ENCODE results near the gene CLEC4M.
"Not testable (repeated sequence)": the region's sequence is repeated elsewhere in the genome, so short reads cannot be mapped to it uniquely, and the experiment has no call there.

Gene CLEC4M

DNA sequence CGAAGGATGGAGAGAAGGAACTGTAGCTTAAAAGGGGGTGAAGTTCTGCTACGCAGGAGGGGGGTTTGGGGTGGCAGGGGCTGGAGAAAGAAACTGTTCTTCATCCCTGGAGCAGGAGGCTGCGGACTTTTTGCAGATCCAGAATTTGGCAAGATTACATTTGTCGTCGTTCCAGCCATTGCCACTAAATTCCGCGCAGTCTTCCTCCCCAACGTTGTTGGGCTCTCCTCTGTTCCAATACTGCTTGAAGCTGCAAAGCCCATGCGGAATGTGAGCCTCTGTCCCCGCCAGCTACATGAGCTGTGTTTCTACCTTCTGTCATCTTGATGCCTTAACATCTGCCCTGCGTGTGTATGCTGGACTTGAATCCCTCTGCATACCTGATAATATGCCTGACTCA is 20.1 kb upstream of the CLEC4M start:
- no peak for DNase-seq

- DNase-seq: no peak
These were observed 19.6 kb upstream of the CLEC4M start for GRCh38 chr19:7743425-7743841.

DNA sequence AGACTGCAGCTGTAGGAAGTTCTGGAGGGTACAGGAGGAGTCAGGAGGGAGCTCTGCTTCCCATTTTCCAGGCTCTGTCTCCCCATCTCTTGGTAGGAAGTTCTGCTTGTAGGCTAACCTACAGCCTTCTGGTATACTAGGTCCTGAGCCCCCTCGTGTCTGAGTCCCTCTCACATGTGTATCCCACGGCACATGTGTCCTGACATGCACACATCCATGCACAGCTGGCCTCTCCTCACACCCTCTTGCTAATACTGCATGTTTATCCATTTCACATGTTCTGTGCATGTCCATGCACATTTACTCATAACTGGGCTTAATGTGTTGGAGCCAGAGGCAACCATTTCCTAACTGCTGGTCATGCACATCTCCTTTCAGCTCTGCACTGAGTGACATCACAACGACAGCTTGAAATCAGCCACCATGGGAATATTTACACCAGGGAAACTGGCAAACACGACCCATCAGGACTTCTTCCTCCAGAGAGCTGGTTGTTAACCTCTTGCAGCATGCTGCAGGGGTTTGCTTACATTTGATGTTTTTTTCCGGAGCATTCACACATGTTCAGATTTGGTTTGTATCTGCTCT is 18.8 kb upstream of the CLEC4M start:
- no peak for DNase-seq

DNA sequence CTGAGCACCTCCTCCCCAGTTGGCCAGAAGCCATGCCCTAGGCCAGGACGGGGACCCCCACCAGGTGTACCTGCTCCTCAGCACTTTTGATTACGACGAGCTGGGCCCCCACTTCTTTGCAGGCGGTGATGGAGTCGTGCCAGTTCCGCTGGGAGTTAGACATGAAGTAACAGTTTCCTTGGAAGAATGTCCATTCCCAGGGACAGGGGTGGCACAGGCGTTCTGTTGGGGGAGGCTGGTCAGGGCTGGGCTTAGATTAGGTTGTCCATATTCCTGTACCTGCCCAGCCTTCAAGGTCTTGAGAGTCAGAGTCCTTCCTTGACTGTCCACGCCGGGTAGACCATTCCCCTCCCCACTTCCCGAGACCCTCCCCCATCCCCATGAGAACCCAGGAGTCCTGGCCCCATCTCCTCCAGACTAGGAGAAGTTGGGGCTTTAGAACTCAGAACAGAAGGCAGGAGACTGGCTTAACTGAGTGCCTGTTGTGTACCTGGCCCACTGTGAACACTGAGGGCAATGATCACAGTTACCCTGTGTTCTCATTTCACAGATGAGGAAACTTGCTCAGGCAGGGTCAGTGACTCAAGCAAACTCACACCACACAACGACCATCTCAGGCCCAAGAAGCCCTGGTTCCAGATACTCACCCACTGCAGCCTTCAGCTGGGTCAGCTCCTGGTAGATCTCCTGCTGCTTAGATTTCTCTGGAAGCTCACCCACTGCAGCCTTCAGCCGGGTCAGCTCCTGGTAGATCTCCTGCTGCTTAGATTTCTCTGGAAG is 18.0 kb upstream of the CLEC4M start:
- DNase-seq: no peak

- not testable (repeated sequence) for DNase-seq
These were observed 16.7 kb upstream of the CLEC4M start for GRCh38 chr19:7746306-7746705.

GRCh38 chr19:7746903-7747884 is 15.8 kb upstream of the CLEC4M start, which contains the start of gene CD209:
Gene CD209 (minus strand): TSS chr19:7747534. CDS start chr19:7747511, 23 bp downstream.
- no peak for DNase-seq

DNA sequence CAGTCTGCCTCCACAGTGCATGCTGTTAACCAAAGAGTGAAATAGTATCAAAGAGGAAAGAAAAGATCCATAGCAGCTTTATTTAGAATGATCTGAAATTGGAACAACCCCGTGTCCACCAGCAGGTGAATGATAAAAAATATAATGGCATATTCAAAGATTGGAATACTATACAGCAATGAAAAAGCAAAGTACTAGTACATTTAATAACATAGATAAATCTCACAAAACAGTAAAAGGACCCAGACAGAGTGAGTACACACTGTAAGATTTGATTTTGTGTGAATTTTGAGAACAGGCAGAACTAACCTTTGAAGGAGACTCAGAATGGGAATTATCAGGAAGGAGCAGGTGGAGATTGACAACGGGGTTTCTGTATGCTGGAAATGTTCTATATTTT is 14.9 kb upstream of the CLEC4M start:
- no peak for DNase-seq

DNA sequence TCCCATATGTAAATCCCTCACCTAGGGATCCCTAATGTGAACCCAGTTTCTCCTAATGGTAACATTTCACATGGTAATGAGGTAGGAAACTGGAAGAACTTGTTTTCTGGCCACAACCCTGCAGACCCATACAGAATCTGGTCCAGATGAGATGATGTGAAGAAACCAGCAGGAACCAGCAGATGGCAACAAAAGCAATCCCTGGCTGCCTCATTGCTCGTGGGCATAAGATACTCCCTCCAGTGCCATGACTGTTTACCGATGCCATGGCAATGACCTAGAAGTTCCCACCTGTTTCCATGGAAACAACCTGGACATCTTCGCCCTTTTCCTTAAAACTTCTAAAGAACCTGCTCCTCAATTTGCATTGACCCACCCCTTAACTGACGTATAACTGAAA is 14.3 kb upstream of the CLEC4M start:
- no peak for DNase-seq

- DNase-seq: peak; percentile 19
These were observed 11.8 kb upstream of the CLEC4M start for GRCh38 chr19:7751157-7751783.

- DNase-seq: no peak
These were observed 6.8 kb upstream of the CLEC4M start for GRCh38 chr19:7756258-7756657.

GRCh38 chr19:7757358-7757757 is 5.7 kb upstream of the CLEC4M start:
- no peak for DNase-seq

DNA sequence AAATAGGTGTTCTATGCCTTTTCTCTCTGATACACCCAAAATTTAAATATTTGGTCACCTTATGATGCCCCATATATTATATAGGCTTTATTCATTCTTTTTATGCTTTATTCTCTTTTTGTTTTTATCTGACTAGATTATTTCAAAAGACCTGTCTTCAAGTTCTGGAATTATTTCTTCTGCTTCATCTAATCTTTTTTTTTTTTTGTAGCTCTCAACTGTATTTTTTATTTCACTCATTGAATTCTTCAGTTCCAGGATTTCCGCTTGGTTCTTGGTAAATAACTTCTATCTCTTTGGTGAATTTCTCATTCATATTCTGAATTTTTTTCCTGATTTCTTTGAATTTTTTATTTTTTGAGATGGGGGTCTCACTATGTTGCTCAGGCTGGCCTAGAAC is 3.9 kb upstream of the CLEC4M start:
- no peak for DNase-seq

DNA sequence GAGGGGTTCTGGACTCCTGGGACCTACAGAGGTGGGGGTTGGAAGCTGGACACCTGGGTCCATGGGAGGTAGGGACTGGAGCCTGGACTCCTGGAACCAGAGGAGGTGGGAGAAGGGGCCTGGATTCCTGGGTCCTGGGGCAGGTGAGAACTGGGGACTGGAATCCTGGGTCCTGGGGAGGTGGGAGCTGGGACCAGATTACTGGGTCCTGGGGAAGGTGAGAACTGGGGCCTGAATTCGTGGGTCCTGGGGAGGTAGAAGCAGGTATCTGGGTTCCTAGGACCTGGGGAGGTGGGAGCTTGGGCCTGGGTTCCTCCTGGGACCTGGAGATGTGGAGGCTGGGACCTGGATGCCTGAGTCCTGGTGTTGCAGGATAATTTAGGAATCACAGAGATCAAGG is 653 bp downstream of the CLEC4M start:
- no peak for DNase-seq

- not testable (repeated sequence) for DNase-seq
These were observed 1.1 kb downstream of the CLEC4M start for GRCh38 chr19:7764157-7764556.

- DNase-seq: not testable (repeated sequence)
These were observed 2.0 kb downstream of the CLEC4M start for GRCh38 chr19:7765043-7765442.

DNA sequence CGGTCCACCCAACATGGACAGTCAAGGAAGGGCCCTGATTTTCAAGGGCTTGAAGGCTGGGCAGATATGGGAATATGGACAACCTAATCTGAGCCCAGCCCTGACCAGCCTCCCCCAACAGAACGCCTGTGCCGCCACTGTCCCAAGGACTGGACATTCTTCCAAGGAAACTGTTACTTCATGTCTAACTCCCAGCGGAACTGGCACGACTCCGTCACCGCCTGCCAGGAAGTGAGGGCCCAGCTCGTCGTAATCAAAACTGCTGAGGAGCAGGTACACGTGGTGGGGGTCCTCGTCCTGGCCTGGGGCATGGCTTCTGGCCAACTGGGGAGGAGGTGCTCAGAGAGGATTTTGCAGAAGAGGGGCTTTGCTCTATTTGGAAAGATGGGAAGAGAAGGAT is 3.5 kb downstream of the CLEC4M start:
- DNase-seq: no peak

DNA sequence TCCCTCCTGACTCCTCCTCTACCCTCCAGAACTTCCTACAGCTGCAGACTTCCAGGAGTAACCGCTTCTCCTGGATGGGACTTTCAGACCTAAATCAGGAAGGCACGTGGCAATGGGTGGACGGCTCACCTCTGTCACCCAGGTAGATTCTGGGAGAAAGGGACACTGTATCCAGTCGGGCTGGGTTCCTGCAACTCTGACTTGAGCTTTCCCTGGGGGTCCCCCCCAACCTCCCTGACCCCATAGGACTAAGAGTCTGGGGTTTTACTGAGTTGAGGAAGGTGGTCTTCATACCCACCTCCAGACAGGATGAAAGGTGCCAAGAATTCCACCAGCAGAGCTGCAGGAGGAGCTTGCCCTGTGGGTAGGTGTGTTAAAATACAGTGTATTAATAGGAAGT is 4.4 kb downstream of the CLEC4M start:
- DNase-seq: no peak

GRCh38 chr19:7769171-7769570 is 6.1 kb downstream of the CLEC4M start:
- no peak for DNase-seq

DNA sequence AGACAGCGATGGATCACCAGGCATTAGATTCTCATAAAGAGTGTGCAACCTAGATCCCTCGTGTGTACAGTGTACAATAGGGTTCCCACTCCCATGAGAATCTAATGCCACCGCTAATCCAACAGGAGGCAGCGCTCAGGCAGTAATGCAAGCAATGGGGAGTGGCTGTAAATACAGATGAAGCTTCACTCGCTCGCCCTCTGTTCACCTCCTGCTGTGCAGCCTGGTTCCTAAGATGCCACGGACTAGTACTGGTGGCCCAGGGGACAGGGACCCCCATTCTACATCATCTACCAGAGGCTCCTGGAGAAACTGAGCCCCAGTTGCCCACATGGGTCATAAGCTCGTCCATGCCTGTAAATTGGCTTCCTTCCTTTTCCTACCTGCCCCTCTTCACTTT is 8.0 kb downstream of the CLEC4M start:
- DNase-seq: no peak

GRCh38 chr19:7772752-7773291 is 9.8 kb downstream of the CLEC4M start:
- no peak for DNase-seq

DNA sequence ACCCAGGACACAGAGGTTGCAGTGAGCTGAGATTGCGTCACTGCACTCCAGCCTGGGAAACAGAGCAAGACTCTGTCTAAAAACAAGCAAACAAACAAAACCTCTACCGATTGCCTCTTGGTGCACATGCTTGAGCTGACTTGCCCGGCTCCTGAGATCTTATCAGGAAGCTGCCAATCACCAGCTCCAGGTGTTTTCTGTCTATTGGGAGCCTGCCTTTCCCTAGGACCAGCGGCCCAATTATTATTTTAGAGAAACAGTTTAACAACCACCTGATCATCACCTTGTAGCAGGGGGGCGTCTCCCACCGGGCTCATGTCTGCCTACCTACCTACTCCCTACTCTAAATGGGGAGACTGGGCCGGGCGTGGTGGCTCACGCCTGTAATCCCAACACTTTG is 10.8 kb downstream of the CLEC4M start:
- DNase-seq: no peak

DNA sequence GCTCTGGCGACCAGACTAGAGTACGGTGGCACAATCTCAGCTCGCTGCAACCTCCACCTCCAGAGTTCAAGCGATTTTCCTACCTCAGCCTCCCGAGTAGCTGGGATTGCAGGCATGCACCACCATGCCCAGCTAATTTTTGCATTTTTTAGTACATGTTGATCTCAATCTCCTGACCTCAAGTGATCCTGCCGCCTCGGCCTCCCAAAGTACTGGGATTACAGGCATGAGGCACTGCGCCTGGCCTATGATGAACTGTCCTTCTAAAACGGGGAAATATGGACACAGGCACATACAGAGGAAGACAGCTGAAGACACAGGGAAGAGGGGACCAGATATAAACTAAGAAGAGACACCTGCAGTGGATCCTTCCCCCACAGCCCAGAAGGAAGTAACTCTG is 12.7 kb downstream of the CLEC4M start:
- DNase-seq: no peak

GRCh38 chr19:7778081-7778480 is 15.0 kb downstream of the CLEC4M start:
- no peak for DNase-seq
